SU-DHL-6 (cell line): ENCODE measurements around the gene EIF3B.

Source experiments
- EZH2phosphoT487 ChIP-seq: fragments of 200-600 bp; sonication (generic), shearing (Covaris generic); conservative IDR thresholded peaks from 2 replicates; pipeline ENCODE4 v1.6.1; 2018; ENCODE audit warnings: mild to moderate bottlenecking, antibody characterized with exemption, low read length, moderate library complexity, mixed read lengths
- TF ChIP-seq, protein P1 (sequence below): fragments of 200-600 bp; sonication (generic); IDR thresholded peaks from one replicate; pipeline ENCODE4 v1.5.1; 2017; ENCODE audit warnings: antibody characterized with exemption, mild to moderate bottlenecking, low read length, moderate library complexity; ENCODE audit not compliant: insufficient read depth, poor library complexity, severe bottlenecking

DNA sequence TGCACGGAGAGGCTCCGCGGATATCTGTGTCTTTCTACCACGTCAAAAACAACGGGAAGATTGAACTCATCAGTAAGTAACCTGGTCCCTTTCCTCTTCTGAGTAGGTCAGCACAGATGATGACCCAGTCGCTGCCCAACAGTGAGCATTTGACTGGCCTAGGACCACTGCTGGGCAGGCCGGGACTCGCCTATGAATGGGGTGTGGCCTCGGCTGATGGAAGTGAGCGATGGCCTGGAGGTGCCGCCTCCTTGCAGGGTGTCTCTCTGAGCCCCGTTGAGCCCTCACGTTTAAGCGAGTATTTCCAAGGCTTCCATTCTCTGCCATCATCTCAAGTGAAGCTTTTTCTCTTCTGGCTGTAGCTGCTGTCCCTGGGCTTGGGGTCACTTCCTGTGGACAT is 18.1 kb downstream of the EIF3B start:
- TF ChIP-seq, protein P1, sequence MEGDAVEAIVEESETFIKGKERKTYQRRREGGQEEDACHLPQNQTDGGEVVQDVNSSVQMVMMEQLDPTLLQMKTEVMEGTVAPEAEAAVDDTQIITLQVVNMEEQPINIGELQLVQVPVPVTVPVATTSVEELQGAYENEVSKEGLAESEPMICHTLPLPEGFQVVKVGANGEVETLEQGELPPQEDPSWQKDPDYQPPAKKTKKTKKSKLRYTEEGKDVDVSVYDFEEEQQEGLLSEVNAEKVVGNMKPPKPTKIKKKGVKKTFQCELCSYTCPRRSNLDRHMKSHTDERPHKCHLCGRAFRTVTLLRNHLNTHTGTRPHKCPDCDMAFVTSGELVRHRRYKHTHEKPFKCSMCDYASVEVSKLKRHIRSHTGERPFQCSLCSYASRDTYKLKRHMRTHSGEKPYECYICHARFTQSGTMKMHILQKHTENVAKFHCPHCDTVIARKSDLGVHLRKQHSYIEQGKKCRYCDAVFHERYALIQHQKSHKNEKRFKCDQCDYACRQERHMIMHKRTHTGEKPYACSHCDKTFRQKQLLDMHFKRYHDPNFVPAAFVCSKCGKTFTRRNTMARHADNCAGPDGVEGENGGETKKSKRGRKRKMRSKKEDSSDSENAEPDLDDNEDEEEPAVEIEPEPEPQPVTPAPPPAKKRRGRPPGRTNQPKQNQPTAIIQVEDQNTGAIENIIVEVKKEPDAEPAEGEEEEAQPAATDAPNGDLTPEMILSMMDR: no peak
- TF ChIP-seq EZH2phosphoT487: no peak
